IMR-90 (cell line): ENCODE measurements around the gene ITGAE.

ENCODE experiments used
- BHLHE40 ChIP-seq: fragments of 150-350 bp; IDR thresholded peaks from 2 replicates; pipeline ENCODE4 v1.6.1; 2016; ENCODE audit warnings: mild to moderate bottlenecking, low read depth, low read length
- CEBPB ChIP-seq: IDR thresholded peaks from 2 replicates; pipeline ENCODE4 v1.6.1; 2012; ENCODE audit warnings: low read depth, low read length, improper control_type of control experiment
- CHD1 ChIP-seq: IDR thresholded peaks from 2 replicates; pipeline ENCODE4 v1.6.1; 2012; ENCODE audit warnings: low read depth, low read length, improper control_type of control experiment
- CTCF ChIP-seq: conservative IDR thresholded peaks from 2 replicates; pipeline ENCODE4 v1.5.1; 2012; ENCODE audit warnings: mild to moderate bottlenecking, low read depth, low read length, improper control_type of control experiment
- ELK1 ChIP-seq: fragments of 150-350 bp; IDR thresholded peaks from 2 replicates; pipeline ENCODE4 v1.6.1; 2016; ENCODE audit warnings: low read depth, mild to moderate bottlenecking, low read length, moderate library complexity, borderline replicate concordance
- FOS ChIP-seq: fragments of 150-350 bp; IDR thresholded peaks from 2 replicates; pipeline ENCODE4 v1.6.1; 2016; ENCODE audit warnings: low read depth, low read length
- MAFK ChIP-seq: IDR thresholded peaks from 2 replicates; pipeline ENCODE4 v1.6.1; 2012; ENCODE audit warnings: low read depth, low read length, improper control_type of control experiment
- MAZ ChIP-seq: IDR thresholded peaks from 2 replicates; pipeline ENCODE4 v1.6.1; 2012; ENCODE audit warnings: low read depth, mild to moderate bottlenecking, low read length, improper control_type of control experiment, moderate library complexity, borderline replicate concordance
- MXI1 ChIP-seq: IDR thresholded peaks from 2 replicates; pipeline ENCODE4 v1.6.1; 2012; ENCODE audit warnings: low read depth, mild to moderate bottlenecking, low read length, moderate library complexity, borderline replicate concordance
- POLR2A ChIP-seq: IDR thresholded peaks from 2 replicates; pipeline ENCODE4 v1.6.1; 2012; ENCODE audit warnings: mild to moderate bottlenecking, low read depth, low read length
- RAD21 ChIP-seq: IDR thresholded peaks from 2 replicates; pipeline ENCODE4 v1.6.1; 2012; ENCODE audit warnings: low read length, improper control_type of control experiment
- SMC3 ChIP-seq: fragments of 150-350 bp; IDR thresholded peaks from 2 replicates; pipeline ENCODE4 v1.6.1; 2016; ENCODE audit warnings: low read depth, mild to moderate bottlenecking, antibody characterized with exemption, low read length, moderate library complexity
- TF ChIP-seq, protein P1 (sequence below): fragments of 150-350 bp; IDR thresholded peaks from 2 replicates; pipeline ENCODE4 v1.6.1; 2017; ENCODE audit warnings: mild to moderate bottlenecking, antibody characterized with exemption, low read length, low read depth

DNA sequence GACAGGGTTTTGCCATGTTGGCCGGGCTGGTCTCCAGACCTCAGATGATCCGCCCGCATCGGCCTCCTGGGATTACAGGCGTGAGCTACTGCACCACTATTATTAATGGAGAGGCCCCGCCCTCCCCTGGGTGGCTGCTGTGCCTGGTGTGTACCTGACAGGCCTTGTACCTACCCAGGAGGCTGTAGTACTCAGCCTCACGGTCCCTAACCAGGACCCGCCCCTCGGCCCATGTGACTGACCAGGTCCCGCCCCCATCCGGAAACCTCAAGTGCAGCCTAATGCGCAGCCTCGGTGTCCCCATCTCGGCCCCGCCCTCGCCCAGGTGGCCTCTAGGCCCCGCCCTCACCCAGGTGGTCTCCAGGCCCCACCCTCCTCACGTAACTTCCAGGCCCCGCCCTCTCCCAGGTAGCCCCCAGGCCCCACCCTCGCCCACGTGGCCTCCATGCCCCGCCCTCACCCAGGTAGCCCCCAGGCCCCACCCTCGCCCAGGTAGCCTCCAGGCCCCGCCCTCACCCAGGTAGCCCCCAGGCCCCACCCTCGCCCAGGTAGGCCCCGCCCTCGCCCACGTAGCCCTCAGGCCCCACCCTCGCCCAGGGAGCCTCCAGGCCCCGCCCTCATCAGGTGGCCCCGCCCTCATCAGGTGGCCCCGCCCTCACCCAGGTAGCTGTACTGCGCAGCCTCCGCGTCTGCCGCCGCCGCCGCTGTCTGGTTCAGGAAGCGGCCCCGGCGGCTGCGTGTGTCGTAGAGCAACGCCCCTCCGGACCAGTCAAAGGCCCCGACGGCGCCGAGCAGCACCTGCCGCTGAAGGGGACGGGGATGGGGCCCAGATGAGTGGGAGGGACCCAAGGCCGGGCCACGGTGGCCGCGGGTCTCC lies 46.3 kb downstream of the ITGAE start:
- no peak for TF ChIP-seq CTCF
- TF ChIP-seq, protein P1, sequence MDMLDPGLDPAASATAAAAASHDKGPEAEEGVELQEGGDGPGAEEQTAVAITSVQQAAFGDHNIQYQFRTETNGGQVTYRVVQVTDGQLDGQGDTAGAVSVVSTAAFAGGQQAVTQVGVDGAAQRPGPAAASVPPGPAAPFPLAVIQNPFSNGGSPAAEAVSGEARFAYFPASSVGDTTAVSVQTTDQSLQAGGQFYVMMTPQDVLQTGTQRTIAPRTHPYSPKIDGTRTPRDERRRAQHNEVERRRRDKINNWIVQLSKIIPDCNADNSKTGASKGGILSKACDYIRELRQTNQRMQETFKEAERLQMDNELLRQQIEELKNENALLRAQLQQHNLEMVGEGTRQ, result peak; percentile 14; the same call in 1 of the 2 replicates
- no peak for TF ChIP-seq FOS
- no peak for TF ChIP-seq MXI1
- no peak for TF ChIP-seq CEBPB
- TF ChIP-seq RAD21, result no peak
- TF ChIP-seq MAZ, result no peak
- TF ChIP-seq POLR2A, result no peak
- TF ChIP-seq BHLHE40, result no peak
- TF ChIP-seq SMC3, result no peak
- TF ChIP-seq CHD1, result no peak
- no peak for TF ChIP-seq MAFK
- no peak for TF ChIP-seq ELK1
